HG03520 (cell line): ENCODE measurements around the gene COG4.
"Not testable (repeated sequence)": the region's sequence is repeated elsewhere in the genome, so short reads cannot be mapped to it uniquely, and the experiment has no call there.

Experiments
- ATAC-seq: cut with Tn5 transposase; IDR thresholded peaks from one replicate; pipeline ENCODE4 v1.9.1; 2021; ENCODE audit warnings: mild to moderate bottlenecking, moderate library complexity; ENCODE audit not compliant: unreplicated experiment

The COG4 gene

GRCh38 chr16:70523076-70523742 is at the start of gene COG4:
COG4 (minus strand) TSS chr16:70523554; CDS start chr16:70523543, 11 bp downstream.
- no peak for ATAC-seq

GRCh38 chr16:70572926-70573270 is 49.5 kb upstream of the COG4 start:
- ATAC-seq = no peak

DNA sequence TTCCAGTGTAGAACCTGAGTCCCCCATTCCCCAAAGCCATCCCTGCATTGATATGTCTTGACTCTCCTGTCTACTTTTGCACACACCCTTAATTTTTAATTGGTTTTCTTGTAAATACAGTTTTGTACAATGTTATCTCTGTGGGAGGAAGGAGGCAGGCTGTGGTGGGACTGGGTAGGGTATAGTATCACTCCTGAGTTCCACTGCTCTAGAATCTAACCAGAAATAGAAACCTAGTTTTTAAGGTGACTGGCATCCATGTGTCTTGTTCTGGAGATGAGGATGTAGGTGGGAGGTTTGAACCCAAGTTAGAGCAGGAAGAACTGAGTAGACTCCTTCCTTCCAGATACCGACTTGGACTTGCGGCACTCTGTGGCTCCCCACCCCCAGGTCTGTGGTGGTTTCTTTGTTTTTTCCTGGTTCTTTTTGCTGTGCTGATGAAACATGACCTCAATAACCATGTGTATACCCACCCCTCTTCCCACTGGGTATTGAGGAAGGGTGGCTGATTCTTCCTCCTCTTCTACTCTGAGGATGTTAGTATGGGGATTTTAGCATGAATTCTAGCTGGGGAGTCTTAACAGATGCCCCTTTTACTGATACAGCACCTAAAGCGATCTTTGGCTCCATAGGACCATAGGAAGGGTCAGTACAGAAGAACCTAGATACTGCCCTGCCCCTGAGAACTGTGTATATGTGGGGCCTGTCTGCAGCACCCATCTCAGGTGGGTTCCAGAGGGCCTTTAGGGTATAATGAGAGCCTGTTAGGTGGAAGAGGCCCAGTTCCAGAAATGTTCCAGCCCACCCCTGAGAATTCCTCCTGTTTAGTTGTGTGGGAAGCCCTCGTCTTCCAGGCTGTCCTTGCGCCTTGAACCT is 48.9 kb upstream of the COG4 start:
- ATAC-seq = no peak

DNA sequence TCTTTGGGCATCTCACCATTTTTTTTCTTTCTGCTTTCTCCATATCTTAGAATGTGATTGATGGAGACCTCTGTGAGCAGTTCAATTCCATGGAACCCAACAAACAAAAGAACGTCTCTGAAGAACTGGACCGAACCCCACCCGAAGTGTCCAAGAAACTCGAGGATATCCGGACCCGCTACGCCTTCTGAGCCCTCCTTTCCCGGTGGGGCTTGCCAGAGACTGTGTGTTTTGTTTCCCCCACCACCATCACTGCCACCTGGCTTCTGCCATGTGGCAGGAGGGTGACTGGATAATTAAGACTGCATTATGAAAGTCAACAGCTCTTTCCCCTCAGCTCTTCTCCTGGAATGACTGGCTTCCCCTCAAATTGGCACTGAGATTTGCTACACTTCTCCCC is 48.3 kb upstream of the COG4 start:
- ATAC-seq = no peak

DNA sequence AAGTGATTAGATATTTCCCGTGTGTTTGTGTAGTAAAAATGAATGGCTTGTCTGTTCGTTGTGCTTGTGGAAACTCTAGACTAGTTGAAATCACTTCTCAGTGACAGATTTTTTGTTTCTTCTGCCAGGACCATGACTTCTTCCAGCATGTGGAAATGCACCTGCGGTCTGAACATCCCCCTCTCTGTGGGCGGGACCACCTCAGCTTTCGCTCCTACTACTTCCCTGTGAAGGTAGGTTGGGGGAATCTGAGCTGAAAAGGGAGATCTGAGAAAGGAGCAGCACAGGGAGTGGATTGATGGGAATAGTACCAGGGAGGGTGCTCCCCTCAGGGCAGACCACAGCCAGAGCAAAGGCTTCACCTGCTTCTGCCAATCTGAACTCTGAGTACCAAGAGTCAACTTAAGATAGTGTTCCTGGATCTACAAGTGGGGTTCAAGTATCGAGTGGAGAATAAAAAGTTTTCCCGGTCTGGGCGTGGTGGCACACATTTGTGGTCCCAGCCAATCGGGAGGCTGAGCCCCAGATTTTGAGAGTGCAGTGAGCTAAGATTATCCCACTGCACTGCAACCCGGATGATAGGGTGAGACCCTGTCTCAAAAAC is 47.7 kb upstream of the COG4 start:
- no peak for ATAC-seq

- ATAC-seq = no peak
Observed at GRCh38 chr16:70569752-70570151, 46.4 kb upstream of the COG4 start.

DNA sequence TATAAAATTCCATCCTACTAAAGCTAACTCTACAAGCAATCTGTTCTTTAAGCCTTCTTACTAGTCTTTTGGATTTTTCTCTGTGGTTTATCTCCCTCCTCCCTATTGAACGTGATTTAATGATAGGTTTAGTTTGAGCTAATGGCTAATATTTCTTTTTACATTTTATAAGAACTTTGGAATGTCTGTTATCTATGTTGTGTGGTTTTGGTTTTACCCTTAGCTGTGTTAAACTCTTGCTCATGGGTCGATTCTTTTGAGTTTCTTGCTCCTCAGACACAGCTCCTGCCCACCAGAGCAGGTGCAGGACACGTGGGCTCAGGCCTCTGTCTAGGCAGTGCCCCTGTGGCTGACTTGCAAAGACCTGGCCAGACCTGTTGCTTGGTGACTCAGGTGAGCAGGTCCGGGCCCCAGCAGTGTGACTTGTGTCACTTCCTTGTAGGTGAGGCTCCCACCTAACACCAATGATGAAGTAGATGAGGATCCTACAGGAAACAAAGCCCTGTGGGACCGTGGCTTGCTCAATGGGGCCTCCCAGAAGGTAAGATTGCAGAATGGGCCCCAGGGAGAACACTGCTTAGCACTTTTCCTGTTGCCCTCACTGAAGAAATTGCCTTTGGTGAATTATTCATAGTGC is 45.4 kb upstream of the COG4 start:
- ATAC-seq = no peak

DNA sequence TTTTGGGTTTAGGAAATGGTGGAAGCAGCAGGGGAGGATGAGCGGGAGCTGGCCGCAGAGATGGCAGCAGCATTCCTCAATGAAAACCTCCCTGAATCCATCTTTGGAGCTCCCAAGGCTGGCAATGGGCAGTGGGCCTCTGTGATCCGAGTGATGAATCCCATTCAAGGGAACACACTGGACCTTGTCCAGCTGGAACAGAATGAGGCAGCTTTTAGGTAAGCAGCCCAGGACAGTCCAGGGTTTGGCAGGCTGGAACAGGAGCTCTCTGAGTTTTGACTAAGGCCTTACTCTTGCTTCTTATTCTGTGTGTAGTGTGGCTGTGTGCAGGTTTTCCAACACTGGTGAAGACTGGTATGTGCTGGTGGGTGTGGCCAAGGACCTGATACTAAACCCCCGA is 41.7 kb upstream of the COG4 start:
- no peak for ATAC-seq

GRCh38 chr16:70563636-70564035 is 40.3 kb upstream of the COG4 start:
- ATAC-seq = no peak

DNA sequence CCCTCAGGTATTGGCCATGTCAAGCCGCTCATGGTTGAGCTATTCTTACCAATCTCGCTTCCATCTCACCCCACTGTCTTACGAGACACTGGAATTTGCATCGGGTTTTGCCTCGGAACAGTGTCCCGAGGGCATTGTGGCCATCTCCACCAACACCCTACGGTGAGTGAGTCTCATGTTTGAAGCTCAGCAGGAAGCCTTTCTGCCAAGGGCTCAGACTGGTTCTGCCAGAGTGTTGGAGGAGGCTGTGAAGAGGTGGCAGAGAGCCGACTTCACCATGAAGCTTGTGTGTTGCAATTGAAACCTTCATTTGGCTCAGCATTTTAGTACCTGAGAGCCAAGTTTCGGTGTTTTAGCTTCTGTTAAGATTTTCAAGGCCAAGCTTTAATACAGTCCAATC is 38.3 kb upstream of the COG4 start:
- ATAC-seq = no peak

- no peak for ATAC-seq
Observed at GRCh38 chr16:70556063-70556462, 32.7 kb upstream of the COG4 start.

DNA sequence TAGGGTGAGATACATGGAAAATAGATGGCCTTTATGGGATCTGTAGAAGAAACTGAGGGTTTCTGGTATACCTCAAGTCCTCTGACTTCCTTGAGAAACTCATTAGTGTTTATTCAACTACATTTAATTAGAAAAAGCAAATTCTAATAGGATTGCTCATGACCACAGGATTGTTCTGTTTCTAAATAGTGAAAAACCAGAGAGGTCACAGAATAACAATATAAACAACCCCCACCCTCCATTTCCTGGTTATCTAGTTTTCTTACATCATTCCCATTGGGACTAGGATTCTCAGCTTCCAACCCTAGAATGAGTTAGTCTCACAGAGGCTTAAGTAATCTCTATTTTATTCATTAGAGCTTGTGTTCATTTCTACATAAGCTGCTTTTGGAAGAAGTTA is 30.3 kb upstream of the COG4 start:
- no peak for ATAC-seq

GRCh38 chr16:70552675-70553074 is 29.3 kb upstream of the COG4 start:
- no peak for ATAC-seq

DNA sequence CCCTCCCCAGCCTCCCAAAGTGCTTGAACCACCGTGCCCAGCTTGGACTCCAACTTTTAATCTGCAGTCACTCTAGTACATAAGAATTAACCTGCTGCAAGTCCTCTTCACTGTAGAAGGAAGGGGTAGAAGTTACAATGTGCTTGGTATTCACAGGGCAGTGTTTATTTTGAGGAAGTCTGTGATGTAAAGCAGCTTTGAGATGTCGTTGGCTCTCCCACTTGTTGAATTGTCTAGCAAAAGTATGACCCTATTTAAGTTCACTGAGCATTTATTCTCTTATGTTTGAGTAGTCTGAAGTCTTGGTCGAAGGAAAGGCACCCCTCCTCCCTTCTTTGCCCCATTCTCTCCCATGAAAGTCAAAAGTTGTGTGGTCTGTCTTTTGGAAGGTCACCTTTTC is 28.4 kb upstream of the COG4 start:
- no peak for ATAC-seq

DNA sequence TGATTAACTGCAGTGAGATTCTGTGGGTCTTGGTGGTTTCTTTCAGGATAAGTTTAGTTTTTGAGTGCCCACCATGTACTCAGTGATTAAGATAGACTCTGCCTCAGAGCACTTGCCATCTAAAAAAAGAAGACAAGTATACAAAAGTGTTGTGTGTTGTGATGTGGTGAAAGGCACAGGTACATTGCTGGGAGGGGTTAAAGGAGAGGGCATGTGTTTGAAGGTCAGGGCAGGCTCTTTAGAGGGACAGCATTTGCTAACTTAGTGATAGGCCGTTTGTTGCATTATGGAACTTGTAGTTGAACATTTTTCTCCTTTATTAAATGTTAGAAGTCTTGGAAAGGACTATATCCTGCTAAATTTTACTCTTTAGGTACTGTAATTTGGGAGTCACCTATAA is 26.7 kb upstream of the COG4 start:
- ATAC-seq = no peak

DNA sequence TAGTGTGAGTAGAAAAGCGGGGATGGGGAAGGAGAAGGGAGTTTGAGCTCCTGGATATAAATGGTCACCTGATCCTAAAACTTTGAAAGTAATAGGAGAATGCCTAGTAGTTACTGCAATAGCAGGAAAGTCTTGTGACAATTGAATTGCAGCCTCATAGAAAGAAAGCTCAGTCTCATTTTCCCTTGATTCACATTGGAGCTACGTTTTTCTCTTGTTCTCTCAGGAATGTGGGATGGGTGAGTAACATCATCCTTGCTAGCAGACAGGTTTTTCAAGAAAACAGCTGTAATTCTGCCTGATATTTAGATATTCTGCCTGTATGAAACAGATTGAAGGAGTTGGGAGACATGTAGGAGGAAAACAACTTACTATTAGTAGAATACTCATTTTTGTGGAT is 25.6 kb upstream of the COG4 start:
- ATAC-seq = no peak

- no peak for ATAC-seq
Observed at GRCh38 chr16:70544548-70544947, 21.2 kb upstream of the COG4 start.

DNA sequence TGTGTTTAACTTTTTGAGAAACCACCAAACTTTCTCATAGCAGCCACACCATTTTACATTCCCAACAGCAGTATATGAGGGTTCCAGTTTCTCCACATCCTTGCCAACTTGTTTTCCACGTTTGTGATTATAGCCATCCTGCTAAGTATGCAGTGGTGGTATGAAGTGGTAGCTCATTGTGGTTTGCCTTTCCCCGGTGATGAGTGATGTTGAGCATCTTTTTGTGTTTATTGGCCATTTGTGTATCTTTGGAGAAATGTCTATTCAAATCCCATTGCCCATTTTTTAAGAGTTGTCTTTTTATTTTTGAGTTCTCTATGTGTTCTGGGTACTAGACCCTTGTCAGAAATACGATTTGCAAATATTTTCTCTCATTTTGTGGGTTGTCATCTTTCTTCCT is 17.6 kb upstream of the COG4 start:
- no peak for ATAC-seq

DNA sequence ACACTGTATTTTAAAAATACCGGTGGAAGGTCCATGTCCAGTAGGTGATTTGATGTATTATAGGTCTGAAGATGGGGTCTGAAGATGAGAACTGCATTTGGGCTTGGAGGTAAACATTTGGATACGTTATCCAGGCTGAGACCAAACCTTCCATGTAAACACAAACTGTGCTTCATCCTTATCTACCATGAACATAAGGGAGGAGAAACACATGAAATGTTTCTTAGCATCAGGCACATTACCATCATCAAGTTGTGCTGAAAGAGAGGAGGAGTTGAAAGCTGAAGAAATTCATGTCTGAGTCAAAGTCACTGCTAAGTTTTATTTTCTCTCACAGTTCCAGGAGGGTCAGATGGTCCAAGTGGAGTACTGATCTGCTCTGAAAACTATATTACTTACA is 11.6 kb upstream of the COG4 start:
- ATAC-seq = no peak

DNA sequence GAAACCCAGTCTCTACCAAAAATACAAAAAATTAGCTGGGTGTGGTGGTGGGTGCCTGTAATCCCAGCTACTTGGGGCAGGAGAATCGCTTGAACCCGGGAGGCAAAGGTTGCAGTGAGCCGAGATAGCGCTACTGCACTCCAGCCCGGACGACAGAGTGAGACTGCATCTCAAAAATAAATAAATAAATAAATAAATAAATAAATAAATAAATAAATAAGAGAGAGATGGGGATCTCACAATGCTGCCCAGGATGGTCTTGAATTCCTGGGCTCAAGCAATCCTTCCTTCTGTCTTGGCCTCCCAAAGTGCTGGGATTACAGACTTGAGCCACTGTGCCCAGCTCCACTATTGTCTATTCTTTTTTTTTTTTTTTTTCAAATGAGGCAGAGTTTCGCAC is 6.6 kb upstream of the COG4 start:
- not testable (repeated sequence) for ATAC-seq

- no peak for ATAC-seq
Observed at GRCh38 chr16:70529051-70529777, 5.9 kb upstream of the COG4 start.
